K562 (cell line): ENCODE measurements around the gene HEXIM1. TPM values are rescaled to one million over a fixed set of nuclear protein-coding genes. Genes with fewer than 3 reads are reported as not detected.

Experiments used
- HDAC3 ChIP-seq: fragments of 450-650 bp; IDR thresholded peaks from 2 replicates; pipeline ENCODE4 v1.6.1; 2018; ENCODE audit warnings: borderline replicate concordance, mild to moderate bottlenecking, moderate library complexity; ENCODE audit not compliant: partially characterized antibody
- POLR2B ChIP-seq: fragments of 450-650 bp; IDR thresholded peaks from 2 replicates; pipeline ENCODE4 v1.6.1; 2018; ENCODE audit warnings: low read depth; ENCODE audit not compliant: partially characterized antibody
- PTTG1 ChIP-seq: fragments of 450-650 bp; IDR thresholded peaks from 2 replicates; pipeline ENCODE4 v1.6.1; 2016; ENCODE audit warnings: low read depth, mild to moderate bottlenecking, missing genetic modification characterization, missing compliant biosample characterization
- SRF ChIP-seq, 2 experiments: fragments of 250-450, 450-650 bp in 1 of 2; sonication (Bioruptor Pico) in 1 of 2; sonication (generic) in 1 of 2; formaldehyde crosslinking; IDR thresholded peaks; 2 replicates each; pipeline versions ENCODE4 v1.5.0 to v1.5.1; 2020 to 2022; ENCODE audit warnings: mild to moderate bottlenecking in 1 of 2, missing genetic modification reagents in 1 of 2
- SUPT5H ChIP-seq: fragments of 450-650 bp; IDR thresholded peaks from 2 replicates; pipeline ENCODE4 v1.6.1; 2016
- TCFL5 ChIP-seq: fragments of 250-450 bp; sonication (Bioruptor Pico); conservative IDR thresholded peaks from 2 replicates; pipeline ENCODE4 v1.6.1; 2021; ENCODE audit warnings: mild to moderate bottlenecking, moderate library complexity, matching md5 sums
- ZFP30 ChIP-seq: fragments of 250-450 bp; sonication (Bioruptor Pico); IDR thresholded peaks from 2 replicates; pipeline ENCODE4 v1.8.0; 2022; ENCODE audit warnings: moderate library complexity, mild to moderate bottlenecking, inconsistent platforms, borderline replicate concordance
- polyA plus RNA-seq, 8 experiments: library from polyadenylated mRNA; depleted of rRNA in 4 of 8; stranded (reverse) in 5 of 8; unstranded in 3 of 8; fragments of >200 nt; fragmentation: Nextera tagmentation in 2 of 8; fragmentation: Illumina TruSeq in 1 of 8; extraction: Ambion mirVana in 2 of 8; extraction: Trizol in 1 of 8; gene quantifications; 2 replicates each; pipeline versions ENCODE4 v1.2.1 to v1.2.3, GENCODE V29; 2011 to 2014; ENCODE audit warnings: inconsistent platforms in 1 of 8, missing spikeins in 1 of 8
- total RNA-seq, 7 experiments: library from RNA; depleted of rRNA in 6 of 7; stranded (reverse); fragments of >200 nt in 6 of 7; fragmentation: Illumina TruSeq in 2 of 7; extraction: Trizol in 2 of 7; gene quantifications; 2 replicates each; pipeline versions ENCODE4 v1.2.1 to v1.2.3, GENCODE V29; 2011 to 2021; ENCODE audit warnings: low replicate concordance in 1 of 7
- TF ChIP-seq, protein P1 (sequence below): fragments of 250-450 bp; sonication (Bioruptor Pico); IDR thresholded peaks from 2 replicates; pipeline ENCODE4 v1.4.0; 2020; ENCODE audit warnings: mild to moderate bottlenecking, moderate library complexity, borderline replicate concordance
- TF ChIP-seq, protein P2 (sequence below), 2 experiments: fragments of 450-650 bp; IDR thresholded peaks; 2 replicates each; pipeline ENCODE4 v1.6.1; 2018; ENCODE audit warnings: mild to moderate bottlenecking in 2 of 2, low read depth in 1 of 2; ENCODE audit not compliant: partially characterized antibody in 2 of 2
- TF ChIP-seq, protein P3 (sequence below), 2 experiments: fragments of 450-650 bp; conservative IDR thresholded peaks; 2 replicates each; pipeline ENCODE4 v1.6.1; 2017; ENCODE audit warnings: mild to moderate bottlenecking in 2 of 2, moderate library complexity in 2 of 2
- TF ChIP-seq, protein P4 (sequence below): fragments of 450-650 bp; IDR thresholded peaks from 2 replicates; pipeline ENCODE4 v1.6.1; 2017; ENCODE audit warnings: antibody characterized with exemption, mild to moderate bottlenecking
- TF ChIP-seq, protein P5 (sequence below): sonication (generic); formaldehyde crosslinking; IDR thresholded peaks from 2 replicates; pipeline ENCODE4 v1.8.1; 2023; ENCODE audit warnings: mild to moderate bottlenecking, missing genetic modification reagents

The HEXIM1 gene
- total and polyA plus RNA-seq, 9 of the 15 experiments (the other 6 are each of a cell fraction or from before 2014, with no cell fraction given) = 1.4 to 28.3 (median 9.1) TPM

DNA sequence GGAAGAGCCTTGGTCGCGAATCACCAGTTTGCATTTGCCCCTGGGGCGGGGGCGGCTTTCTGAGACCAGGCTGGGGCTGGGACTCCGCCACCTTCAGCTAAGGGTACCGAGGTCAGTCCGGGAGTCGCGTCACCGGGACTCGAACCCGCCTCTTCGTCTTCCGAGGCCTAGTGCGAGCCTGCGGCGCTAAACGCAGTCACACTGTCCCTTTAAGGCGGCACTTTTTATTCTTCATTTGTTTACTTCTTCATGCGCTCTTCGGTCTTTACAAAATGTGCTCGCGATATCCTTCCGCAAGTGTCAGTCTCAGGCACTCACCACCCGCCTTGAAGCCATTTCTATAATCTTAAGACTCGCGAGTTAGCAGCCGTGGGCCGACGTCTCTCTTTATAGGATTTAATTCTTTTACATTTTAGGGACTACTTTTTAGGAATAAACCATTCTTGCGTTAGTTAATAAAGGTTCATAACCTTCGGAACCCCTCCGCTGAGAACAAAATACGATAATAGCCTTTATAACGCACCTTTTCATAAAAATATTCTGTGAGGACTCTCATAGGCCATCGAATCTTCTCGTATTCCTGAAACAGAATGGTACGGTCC lies 593 bp upstream of the HEXIM1 start (continued):
- TF ChIP-seq, protein P1, sequence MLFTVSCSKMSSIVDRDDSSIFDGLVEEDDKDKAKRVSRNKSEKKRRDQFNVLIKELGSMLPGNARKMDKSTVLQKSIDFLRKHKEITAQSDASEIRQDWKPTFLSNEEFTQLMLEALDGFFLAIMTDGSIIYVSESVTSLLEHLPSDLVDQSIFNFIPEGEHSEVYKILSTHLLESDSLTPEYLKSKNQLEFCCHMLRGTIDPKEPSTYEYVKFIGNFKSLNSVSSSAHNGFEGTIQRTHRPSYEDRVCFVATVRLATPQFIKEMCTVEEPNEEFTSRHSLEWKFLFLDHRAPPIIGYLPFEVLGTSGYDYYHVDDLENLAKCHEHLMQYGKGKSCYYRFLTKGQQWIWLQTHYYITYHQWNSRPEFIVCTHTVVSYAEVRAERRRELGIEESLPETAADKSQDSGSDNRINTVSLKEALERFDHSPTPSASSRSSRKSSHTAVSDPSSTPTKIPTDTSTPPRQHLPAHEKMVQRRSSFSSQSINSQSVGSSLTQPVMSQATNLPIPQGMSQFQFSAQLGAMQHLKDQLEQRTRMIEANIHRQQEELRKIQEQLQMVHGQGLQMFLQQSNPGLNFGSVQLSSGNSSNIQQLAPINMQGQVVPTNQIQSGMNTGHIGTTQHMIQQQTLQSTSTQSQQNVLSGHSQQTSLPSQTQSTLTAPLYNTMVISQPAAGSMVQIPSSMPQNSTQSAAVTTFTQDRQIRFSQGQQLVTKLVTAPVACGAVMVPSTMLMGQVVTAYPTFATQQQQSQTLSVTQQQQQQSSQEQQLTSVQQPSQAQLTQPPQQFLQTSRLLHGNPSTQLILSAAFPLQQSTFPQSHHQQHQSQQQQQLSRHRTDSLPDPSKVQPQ (CRISPR knock-in tag) = no peak
- TF ChIP-seq, protein P2, sequence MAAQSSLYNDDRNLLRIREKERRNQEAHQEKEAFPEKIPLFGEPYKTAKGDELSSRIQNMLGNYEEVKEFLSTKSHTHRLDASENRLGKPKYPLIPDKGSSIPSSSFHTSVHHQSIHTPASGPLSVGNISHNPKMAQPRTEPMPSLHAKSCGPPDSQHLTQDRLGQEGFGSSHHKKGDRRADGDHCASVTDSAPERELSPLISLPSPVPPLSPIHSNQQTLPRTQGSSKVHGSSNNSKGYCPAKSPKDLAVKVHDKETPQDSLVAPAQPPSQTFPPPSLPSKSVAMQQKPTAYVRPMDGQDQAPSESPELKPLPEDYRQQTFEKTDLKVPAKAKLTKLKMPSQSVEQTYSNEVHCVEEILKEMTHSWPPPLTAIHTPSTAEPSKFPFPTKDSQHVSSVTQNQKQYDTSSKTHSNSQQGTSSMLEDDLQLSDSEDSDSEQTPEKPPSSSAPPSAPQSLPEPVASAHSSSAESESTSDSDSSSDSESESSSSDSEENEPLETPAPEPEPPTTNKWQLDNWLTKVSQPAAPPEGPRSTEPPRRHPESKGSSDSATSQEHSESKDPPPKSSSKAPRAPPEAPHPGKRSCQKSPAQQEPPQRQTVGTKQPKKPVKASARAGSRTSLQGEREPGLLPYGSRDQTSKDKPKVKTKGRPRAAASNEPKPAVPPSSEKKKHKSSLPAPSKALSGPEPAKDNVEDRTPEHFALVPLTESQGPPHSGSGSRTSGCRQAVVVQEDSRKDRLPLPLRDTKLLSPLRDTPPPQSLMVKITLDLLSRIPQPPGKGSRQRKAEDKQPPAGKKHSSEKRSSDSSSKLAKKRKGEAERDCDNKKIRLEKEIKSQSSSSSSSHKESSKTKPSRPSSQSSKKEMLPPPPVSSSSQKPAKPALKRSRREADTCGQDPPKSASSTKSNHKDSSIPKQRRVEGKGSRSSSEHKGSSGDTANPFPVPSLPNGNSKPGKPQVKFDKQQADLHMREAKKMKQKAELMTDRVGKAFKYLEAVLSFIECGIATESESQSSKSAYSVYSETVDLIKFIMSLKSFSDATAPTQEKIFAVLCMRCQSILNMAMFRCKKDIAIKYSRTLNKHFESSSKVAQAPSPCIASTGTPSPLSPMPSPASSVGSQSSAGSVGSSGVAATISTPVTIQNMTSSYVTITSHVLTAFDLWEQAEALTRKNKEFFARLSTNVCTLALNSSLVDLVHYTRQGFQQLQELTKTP (IDR thresholded peaks at IDR 0.05; ENCODE audit: low read depth in 1 of 2, partially characterized antibody in 2 of 2) = peak; percentile 21 to 92
- TF ChIP-seq SUPT5H (no peak), POLR2B (no peak), PTTG1 (tag) (no peak), HDAC3 (peak; percentile 88), ZFP30 (CRISPR knock-in tag) (no peak), TCFL5 (no peak), SRF (CRISPR knock-in tag; IDR thresholded peaks at IDR 0.05) (no peak; a peak in 1 of 4 replicates)
- TF ChIP-seq, protein P3, sequence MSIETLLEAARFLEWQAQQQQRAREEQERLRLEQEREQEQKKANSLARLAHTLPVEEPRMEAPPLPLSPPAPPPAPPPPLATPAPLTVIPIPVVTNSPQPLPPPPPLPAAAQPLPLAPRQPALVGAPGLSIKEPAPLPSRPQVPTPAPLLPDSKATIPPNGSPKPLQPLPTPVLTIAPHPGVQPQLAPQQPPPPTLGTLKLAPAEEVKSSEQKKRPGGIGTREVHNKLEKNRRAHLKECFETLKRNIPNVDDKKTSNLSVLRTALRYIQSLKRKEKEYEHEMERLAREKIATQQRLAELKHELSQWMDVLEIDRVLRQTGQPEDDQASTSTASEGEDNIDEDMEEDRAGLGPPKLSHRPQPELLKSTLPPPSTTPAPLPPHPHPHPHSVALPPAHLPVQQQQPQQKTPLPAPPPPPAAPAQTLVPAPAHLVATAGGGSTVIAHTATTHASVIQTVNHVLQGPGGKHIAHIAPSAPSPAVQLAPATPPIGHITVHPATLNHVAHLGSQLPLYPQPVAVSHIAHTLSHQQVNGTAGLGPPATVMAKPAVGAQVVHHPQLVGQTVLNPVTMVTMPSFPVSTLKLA (conservative IDR thresholded peaks at IDR 0.05) = peak; percentile 90 to 95
- TF ChIP-seq, protein P4, sequence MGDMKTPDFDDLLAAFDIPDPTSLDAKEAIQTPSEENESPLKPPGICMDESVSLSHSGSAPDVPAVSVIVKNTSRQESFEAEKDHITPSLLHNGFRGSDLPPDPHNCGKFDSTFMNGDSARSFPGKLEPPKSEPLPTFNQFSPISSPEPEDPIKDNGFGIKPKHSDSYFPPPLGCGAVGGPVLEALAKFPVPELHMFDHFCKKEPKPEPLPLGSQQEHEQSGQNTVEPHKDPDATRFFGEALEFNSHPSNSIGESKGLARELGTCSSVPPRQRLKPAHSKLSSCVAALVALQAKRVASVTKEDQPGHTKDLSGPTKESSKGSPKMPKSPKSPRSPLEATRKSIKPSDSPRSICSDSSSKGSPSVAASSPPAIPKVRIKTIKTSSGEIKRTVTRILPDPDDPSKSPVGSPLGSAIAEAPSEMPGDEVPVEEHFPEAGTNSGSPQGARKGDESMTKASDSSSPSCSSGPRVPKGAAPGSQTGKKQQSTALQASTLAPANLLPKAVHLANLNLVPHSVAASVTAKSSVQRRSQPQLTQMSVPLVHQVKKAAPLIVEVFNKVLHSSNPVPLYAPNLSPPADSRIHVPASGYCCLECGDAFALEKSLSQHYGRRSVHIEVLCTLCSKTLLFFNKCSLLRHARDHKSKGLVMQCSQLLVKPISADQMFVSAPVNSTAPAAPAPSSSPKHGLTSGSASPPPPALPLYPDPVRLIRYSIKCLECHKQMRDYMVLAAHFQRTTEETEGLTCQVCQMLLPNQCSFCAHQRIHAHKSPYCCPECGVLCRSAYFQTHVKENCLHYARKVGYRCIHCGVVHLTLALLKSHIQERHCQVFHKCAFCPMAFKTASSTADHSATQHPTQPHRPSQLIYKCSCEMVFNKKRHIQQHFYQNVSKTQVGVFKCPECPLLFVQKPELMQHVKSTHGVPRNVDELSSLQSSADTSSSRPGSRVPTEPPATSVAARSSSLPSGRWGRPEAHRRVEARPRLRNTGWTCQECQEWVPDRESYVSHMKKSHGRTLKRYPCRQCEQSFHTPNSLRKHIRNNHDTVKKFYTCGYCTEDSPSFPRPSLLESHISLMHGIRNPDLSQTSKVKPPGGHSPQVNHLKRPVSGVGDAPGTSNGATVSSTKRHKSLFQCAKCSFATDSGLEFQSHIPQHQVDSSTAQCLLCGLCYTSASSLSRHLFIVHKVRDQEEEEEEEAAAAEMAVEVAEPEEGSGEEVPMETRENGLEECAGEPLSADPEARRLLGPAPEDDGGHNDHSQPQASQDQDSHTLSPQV = no peak
- TF ChIP-seq, protein P5, sequence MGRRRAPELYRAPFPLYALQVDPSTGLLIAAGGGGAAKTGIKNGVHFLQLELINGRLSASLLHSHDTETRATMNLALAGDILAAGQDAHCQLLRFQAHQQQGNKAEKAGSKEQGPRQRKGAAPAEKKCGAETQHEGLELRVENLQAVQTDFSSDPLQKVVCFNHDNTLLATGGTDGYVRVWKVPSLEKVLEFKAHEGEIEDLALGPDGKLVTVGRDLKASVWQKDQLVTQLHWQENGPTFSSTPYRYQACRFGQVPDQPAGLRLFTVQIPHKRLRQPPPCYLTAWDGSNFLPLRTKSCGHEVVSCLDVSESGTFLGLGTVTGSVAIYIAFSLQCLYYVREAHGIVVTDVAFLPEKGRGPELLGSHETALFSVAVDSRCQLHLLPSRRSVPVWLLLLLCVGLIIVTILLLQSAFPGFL (CRISPR knock-in tag) = no peak
